ENCODE results near the gene KLHL40. TPM values are rescaled to one million over a fixed set of nuclear protein-coding genes. Genes with fewer than 3 reads are reported as not detected.
A peak's percentile ranks its signal among the peaks of the same experiment; 100 is the strongest.

KLHL40 gene
- total RNA-seq, 1 experiment from 2014 or later, result not detected

DNA sequence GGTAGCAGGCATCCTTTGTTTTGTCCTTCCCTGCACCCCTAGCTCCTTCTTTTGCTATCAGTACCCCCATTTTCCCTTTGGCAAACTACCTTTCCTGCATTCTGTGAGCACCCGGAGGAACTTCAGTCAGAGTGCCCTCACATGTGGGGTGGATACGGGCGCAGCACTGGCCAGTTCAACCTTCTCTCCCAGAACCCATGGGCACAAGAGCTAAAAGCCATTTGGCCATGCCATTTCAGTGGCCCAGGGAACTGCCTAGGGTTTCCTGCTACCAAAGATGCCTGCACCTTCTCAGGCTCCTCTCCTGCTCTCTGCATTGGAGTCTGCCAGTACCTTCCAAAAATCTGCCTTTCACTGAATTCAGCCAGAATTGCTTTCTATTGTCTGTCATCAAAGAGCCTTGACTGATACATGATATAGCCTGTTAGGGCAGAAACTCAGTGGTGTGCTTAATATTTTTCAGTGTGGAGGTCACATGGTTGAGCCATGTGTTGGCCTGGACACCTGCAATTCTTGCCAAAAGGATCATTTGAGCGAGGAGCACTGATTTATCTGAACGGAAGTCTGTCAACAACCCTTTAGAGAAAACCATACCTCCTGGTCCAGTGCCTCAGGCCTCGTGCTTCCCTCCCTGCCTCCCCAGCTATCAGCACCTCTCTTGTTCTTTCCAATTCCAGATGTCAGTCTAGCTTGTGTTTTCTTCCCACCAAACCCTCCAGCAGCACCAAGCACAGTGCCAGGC lies 44.2 kb downstream of the KLHL40 start:
- Mint-ChIP-seq H3K27me3 (ENCODE audit: low read depth) (peaks cover 3% of the 10 kb centered on the region), H3K36me3 (ENCODE audit: insufficient read depth in 1 of 3, low read depth in 3 of 3) (no peaks in the 10 kb centered on the region), H3K4me3 (no peak overlapping the region), H3K9me3 (no peaks in the 10 kb centered on the region), H3K27ac (no peak overlapping the region), H3K4me1 (peaks cover 35 to 36% of the 10 kb centered on the region in 2 experiments)
- Histone ChIP-seq H3K27ac (ENCODE audit: insufficient read length, low read depth, low read length) (no peak overlapping the region), H3K4ac (ENCODE audit: low read depth, low read length) (no peak overlapping the region), H3K18ac (ENCODE audit: insufficient read length, low read depth, low read length) (no peak overlapping the region), H3K79me1 (ENCODE audit: insufficient read depth, low read depth, low read length, poor library complexity, severe bottlenecking) (no peaks in the 10 kb centered on the region), H3K14ac (ENCODE audit: insufficient read depth, low read length) (no peak overlapping the region), H4K8ac (replicated peaks; ENCODE audit: insufficient read length, low read depth, low read length) (no peak overlapping the region), H3K9ac (ENCODE audit: extremely low read depth, insufficient read length, low read length) (no peak overlapping the region), H2BK120ac (ENCODE audit: low read depth, low read length, poor library complexity, severe bottlenecking) (no peak overlapping the region), H3K23ac (ENCODE audit: insufficient read length, low read depth, low read length) (no peak overlapping the region), H3K79me2 (ENCODE audit: insufficient read depth, low read length) (no peaks in the 10 kb centered on the region), H3K56ac (ENCODE audit: insufficient read length, low read depth, low read length) (no peak overlapping the region), H2AFZ (ENCODE audit: low read length) (no peak overlapping the region), H3T11ph (ENCODE audit: low read length) (no peak overlapping the region), H3K23me2 (ENCODE audit: insufficient read length, low read depth, low read length, poor library complexity, severe bottlenecking) (no peaks in the 10 kb centered on the region), H3K4me2 (ENCODE audit: insufficient read depth, insufficient read length, low read length) (no peak overlapping the region), H3K9me3 (ENCODE audit: control insufficient read depth, low read depth, low read length) (no peaks in the 10 kb centered on the region), H2BK15ac (ENCODE audit: low read depth, low read length) (no peak overlapping the region), H2BK20ac (ENCODE audit: low read depth, low read length, poor library complexity, severe bottlenecking) (no peak overlapping the region), H4K20me1 (ENCODE audit: control insufficient read depth, insufficient read depth, insufficient read length) (no peaks in the 10 kb centered on the region), H3K4me1 (ENCODE audit: insufficient read depth, low read length) (peaks cover 5% of the 10 kb centered on the region; the same call in 1 of the 2 replicates), H2AK5ac (ENCODE audit: insufficient read length, low read length) (no peak overlapping the region), H4K91ac (ENCODE audit: insufficient read length, low read depth, low read length) (no peak overlapping the region), H2BK12ac (ENCODE audit: insufficient read length, low read depth, low read length) (no peak overlapping the region), H4K5ac (ENCODE audit: insufficient read length, low read depth, low read length) (no peak overlapping the region), H2BK5ac (ENCODE audit: insufficient read length, low read length) (no peak overlapping the region), H3K27me3 (ENCODE audit: insufficient read depth, low read length) (no peaks in the 10 kb centered on the region)
- no CpG with 5 or more reads among the region's 6 CpGs for WGBS (ENCODE audit: extremely low coverage, insufficient read length, low lambda C conversion rate)
- peak; percentile 11 for DNase-seq
- TF ChIP-seq, protein P1, sequence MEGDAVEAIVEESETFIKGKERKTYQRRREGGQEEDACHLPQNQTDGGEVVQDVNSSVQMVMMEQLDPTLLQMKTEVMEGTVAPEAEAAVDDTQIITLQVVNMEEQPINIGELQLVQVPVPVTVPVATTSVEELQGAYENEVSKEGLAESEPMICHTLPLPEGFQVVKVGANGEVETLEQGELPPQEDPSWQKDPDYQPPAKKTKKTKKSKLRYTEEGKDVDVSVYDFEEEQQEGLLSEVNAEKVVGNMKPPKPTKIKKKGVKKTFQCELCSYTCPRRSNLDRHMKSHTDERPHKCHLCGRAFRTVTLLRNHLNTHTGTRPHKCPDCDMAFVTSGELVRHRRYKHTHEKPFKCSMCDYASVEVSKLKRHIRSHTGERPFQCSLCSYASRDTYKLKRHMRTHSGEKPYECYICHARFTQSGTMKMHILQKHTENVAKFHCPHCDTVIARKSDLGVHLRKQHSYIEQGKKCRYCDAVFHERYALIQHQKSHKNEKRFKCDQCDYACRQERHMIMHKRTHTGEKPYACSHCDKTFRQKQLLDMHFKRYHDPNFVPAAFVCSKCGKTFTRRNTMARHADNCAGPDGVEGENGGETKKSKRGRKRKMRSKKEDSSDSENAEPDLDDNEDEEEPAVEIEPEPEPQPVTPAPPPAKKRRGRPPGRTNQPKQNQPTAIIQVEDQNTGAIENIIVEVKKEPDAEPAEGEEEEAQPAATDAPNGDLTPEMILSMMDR (conservative IDR thresholded peaks at IDR 0.05), result no peak

All from H9 (cell line).